ENCODE data around the gene CCDC188. TPM values are rescaled to one million over a fixed set of nuclear protein-coding genes. Genes with fewer than 3 reads are reported as not detected.

Gene CCDC188
- total and polyA plus RNA-seq, 2 of the 13 experiments (the other 11 are each of a cell fraction or from before 2014, with no cell fraction given): not detected

DNA sequence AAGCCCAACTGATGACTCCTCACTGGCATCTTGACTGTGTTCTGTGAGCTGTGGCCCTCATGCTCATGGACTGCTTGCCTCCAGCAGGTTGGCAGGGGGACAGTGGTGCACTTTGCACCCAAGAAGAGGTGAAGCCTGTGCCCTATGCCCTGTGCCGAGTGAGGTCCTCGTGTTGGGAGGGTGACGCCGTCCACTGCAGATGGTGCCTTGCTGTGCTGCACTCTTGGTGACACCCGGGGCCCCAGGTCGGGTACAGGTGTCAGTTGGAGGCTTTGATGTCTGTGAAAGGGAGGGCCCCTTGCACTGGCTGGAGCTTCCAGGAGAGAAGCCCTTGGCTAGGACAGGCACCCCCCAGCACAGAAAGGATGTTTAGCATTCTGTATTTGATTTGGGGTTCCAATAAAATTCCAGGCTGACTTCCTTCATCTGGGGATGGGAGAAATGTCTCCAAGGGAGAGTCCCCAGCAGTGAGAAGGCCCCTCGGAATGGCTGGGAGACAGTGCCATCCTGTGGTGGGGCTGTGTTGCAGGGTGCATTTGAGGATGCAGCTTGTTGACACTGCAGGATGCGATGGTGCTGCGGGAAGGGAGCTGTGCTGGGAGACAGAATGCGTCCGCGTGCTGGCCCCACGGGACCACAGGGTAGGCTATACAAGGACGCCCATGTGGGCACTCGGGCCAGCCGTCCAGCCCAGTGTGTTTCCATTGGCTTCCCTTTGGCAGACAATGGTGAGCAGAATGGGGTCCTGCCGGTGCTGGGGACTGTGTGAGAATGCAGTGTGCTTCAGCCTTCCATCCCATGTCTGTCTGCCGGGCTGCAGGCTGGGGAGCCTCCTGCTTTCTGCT, 21.7 kb downstream of the CCDC188 start (continued):
- TF ChIP-seq, protein P1, sequence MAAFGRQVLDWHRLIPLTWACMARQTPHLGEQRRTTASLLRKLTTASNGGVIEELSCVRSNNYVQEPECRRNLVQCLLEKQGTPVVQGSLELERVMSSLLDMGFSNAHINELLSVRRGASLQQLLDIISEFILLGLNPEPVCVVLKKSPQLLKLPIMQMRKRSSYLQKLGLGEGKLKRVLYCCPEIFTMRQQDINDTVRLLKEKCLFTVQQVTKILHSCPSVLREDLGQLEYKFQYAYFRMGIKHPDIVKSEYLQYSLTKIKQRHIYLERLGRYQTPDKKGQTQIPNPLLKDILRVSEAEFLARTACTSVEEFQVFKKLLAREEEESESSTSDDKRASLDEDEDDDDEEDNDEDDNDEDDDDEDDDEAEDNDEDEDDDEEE (CRISPR knock-in tag; IDR thresholded peaks at IDR 0.05): no peak; the same call in 1 of the 2 replicates
- TF ChIP-seq HNF1B (CRISPR knock-in tag; IDR thresholded peaks at IDR 0.05) (no peak; the same call in 1 of the 2 replicates), POLR2AphosphoS5 (IDR thresholded peaks at IDR 0.05; ENCODE audit: low read depth, low read length) (0 out of 2 replicates have a peak, but pooled peaks have one; percentile 7), GATAD1 (CRISPR knock-in tag; IDR thresholded peaks at IDR 0.05) (no peak), ZNF256 (CRISPR knock-in tag; conservative IDR thresholded peaks at IDR 0.05) (no peak), ZBTB21 (CRISPR knock-in tag; IDR thresholded peaks at IDR 0.05) (no peak), ZMAT3 (CRISPR knock-in tag; conservative IDR thresholded peaks at IDR 0.05) (no peak; the same call in 1 of the 2 replicates), REPIN1 (CRISPR knock-in tag; IDR thresholded peaks at IDR 0.05; ENCODE audit: borderline replicate concordance, low read depth) (no peak), ZBTB7A (CRISPR knock-in tag; IDR thresholded peaks at IDR 0.05) (0 out of 2 replicates have a peak, but pooled peaks have one; percentile 53), HOXA3 (CRISPR knock-in tag; IDR thresholded peaks at IDR 0.05) (0 out of 2 replicates have a peak, but pooled peaks have one; percentile 21), ZBTB3 (CRISPR knock-in tag; IDR thresholded peaks at IDR 0.05; ENCODE audit: borderline replicate concordance, low read depth) (no peak), ZNF674 (CRISPR knock-in tag; IDR thresholded peaks at IDR 0.05; ENCODE audit: low read depth) (no peak), RNF2 (conservative IDR thresholded peaks at IDR 0.05; ENCODE audit: low read depth) (no peak), SRSF4 (IDR thresholded peaks at IDR 0.05; ENCODE audit: low read depth, low read length, poor library complexity, severe bottlenecking) (no peak), SMAD3 (CRISPR knock-in tag; IDR thresholded peaks at IDR 0.05) (0 out of 2 replicates have a peak, but pooled peaks have one; percentile 27), NBN (conservative IDR thresholded peaks at IDR 0.05) (no peak), MTF2 (CRISPR knock-in tag; IDR thresholded peaks at IDR 0.05; ENCODE audit: borderline replicate concordance) (no peak), RARA (CRISPR knock-in tag; IDR thresholded peaks at IDR 0.05) (peak; percentile 68), ZNF605 (CRISPR knock-in tag; IDR thresholded peaks at IDR 0.05) (no peak), ZNF720 (CRISPR knock-in tag; IDR thresholded peaks at IDR 0.05) (no peak), FLYWCH1 (CRISPR knock-in tag; IDR thresholded peaks at IDR 0.05) (no peak), ASH2L (IDR thresholded peaks at IDR 0.05; ENCODE audit: insufficient read length, low read depth, low read length) (peak; percentile 33), ZFY (CRISPR knock-in tag; IDR thresholded peaks at IDR 0.05) (peak; percentile 36; the same call in 1 of the 2 replicates), ZNF343 (CRISPR knock-in tag; IDR thresholded peaks at IDR 0.05) (no peak)
